Measurements from ENCODE around the gene ZDHHC17.

Gene ZDHHC17

DNA sequence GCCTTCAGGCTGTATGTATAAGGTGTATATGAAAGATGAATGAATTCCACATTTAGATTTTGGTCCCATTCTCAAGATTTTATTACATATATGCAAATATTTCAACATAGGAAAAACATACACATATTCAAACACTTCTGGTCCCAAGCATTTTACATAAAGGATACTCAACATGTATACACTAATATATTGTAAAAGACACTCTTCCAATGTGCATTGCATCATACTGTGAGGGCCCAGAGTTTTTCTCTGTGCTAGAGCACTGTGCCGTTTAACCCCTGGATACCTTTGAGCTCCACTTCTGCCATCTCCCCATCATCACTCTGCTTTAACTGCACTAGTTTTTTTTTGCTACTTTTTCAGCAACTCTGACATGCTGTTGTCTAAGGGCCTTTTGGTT, 48.1 kb downstream of the ZDHHC17 start:
- in situ Hi-C loops (cut with MboI; ENCODE audit: low sequenced_read_pairs): no loop called here

DNA sequence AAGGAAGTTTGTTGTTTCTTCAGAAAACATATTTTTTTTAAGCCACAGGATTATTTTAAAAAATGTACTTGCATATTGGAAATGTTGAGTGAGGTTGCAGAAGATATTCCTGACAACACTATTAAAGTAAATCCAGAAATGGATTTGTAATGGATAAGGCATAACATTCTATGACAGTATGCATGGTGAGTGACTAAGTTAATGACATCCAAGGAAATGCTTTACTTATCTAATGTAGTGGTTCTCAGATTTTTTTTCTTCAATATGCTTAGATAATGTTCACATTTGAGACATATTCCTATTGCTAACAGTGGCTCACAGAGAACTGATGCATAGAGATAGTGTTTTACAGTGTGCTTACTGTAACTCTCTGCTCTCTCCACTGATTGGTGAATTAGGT, 49.4 kb downstream of the ZDHHC17 start:
- in situ Hi-C loops (cut with MboI; ENCODE audit: low sequenced_read_pairs): no loop called here

DNA sequence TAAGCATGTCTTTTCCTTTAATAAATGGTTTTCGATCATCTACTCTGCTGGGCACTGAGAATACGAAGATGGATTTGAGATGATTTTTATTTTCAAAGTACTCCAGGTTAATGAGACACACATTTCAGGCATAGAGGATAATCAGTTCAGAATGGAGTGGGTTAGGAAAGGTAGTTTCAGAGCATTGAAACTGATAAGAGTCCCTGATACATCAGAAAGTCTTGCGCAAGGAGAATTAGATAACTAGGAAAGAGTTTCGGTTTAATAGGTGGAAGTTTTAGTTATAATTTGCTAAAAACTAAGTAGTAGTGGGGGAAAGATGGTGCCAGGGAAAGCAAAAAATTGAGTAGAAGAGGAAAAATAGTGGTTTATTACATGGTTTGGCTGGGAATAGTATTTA, 50.1 kb downstream of the ZDHHC17 start:
- in situ Hi-C loops (cut with MboI; ENCODE audit: low sequenced_read_pairs): no loop called here

DNA sequence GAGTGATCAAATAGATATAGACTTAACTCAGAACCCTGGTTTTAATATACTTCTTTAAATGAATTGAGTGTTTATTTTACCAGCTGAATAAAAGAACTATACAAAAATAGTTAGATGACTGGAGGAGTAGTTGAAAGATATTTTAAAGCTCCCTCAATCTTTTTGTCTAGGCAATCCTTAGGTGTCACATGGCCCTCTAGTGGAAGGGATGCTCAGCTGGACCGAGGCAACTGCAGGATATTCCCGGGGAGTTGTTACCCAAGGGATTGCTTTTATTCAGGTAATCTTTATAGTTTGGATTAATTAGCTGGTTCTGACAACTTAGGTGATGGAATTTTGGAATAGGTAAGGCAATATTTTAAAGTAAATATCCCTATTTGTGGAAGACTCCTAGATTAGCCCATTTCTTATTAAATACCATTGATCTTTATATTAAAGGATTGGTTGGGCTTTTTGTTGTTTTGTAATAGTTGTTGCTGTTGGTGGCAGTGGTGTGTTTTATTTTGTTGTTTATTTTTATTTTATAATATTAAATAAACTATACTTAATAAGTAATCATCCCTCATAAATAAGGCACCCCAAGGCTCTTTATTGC, 57.1 kb downstream of the ZDHHC17 start:
- in situ Hi-C loops (cut with MboI; ENCODE audit: low sequenced_read_pairs): no loop called here

DNA sequence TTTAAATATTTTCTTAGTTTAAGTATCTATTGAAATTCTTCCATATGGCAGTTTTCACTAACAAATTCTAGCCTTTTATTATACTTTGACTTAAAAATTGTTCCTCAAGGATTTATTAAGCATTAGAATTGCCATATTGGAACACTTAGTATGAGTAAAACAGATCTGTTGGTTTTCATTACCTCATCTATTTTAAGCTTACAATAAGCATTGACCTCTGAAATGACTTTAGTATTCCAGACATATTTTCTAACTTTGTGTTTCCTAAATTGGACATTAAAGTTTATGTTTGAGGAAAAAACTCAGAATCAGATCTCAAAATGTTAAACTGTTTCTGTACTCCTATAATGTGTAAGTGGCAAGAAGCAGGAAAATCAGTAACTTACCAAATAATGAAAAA, 66.5 kb downstream of the ZDHHC17 start:
- in situ Hi-C loops (cut with MboI; ENCODE audit: low sequenced_read_pairs): loop anchor here (25.0 kb wide), 1 partner anchor 93 kb away; no protein-coding TSS in a partner anchor

DNA sequence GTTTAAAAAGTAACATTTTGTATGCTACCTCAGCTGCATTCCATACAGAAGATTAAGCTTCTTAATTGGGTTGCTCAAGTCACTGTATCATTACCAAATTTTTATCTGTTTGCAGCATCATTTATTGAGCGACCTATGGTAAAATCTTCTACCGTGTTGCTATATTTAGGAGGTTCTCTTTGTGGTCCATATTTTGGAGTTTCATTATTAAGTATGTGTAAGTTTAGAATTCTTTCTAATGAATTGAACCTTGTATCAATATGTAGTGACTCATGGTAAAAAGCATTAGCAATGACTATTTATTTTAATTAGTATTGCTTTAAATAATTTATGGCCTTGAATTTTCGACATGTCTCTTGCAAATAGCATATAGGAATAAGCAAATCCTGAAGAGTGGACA, 72.7 kb downstream of the ZDHHC17 start:
- in situ Hi-C loops (cut with MboI; ENCODE audit: low sequenced_read_pairs): loop anchor here (25.0 kb wide), 1 partner anchor 99 kb away; no protein-coding TSS in a partner anchor

DNA sequence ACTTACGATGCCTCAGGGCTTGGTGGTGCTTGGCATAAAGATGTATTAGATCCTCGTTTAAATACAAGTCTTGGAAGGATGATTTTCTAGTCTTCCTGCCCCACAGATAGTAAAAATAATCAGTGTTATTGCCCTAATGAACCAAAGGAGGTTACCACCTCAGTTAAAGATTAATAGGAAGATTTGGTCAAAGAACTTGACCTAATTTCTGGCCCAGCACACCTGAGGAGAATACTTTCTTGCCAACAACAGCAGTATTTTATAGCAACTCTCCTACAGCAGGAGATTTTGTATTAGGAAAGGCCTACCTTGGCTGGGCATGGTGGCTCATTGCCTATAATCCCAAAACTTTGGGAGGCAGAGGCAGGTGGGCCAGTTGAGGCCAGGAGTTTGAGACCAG, 83.3 kb downstream of the ZDHHC17 start:
- in situ Hi-C loops (cut with MboI; ENCODE audit: low sequenced_read_pairs): loop anchor here (25.0 kb wide), 1 partner anchor 110 kb away; no protein-coding TSS in a partner anchor

DNA sequence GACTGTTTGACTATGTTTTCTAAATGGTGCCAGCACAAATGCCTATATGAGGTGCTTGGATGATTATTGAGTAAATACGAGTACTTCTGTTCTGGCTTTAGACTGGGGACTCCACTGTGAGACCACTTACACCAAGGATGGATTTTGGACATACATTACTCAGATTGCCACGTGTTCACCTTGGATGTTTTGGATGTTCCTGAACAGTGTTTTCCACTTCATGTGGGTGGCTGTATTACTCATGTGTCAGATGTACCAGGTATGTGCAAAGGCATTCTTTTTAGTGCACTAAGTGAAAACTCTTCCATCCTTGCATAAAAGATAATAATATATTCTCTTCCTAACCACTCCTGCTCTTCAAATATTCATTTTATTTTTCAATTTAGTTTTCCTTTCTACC, 84.2 kb downstream of the ZDHHC17 start:
- in situ Hi-C loops (cut with MboI; ENCODE audit: low sequenced_read_pairs): loop anchor here (25.0 kb wide), 1 partner anchor 111 kb away; no protein-coding TSS in a partner anchor

DNA sequence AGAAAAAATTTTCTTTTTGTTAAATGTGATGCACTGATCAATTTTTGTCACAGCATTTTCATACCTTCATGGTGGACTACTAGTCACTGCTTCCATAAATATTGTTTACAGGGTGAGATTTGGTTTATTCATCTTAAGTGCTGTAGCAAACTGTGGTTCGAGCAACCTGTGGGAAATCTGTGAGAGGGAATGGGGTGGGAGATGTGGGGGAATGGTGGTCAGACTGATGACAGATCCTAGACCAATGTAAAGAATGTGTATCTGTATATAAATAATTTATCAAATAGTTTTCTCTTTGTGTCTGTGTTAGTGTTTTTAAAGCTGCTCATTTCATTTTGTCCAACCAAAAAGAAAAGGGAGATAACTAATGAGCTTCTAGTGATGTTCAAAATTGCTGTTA, 88.2 kb downstream of the ZDHHC17 start:
- in situ Hi-C loops (cut with MboI; ENCODE audit: low sequenced_read_pairs): no loop called here

DNA sequence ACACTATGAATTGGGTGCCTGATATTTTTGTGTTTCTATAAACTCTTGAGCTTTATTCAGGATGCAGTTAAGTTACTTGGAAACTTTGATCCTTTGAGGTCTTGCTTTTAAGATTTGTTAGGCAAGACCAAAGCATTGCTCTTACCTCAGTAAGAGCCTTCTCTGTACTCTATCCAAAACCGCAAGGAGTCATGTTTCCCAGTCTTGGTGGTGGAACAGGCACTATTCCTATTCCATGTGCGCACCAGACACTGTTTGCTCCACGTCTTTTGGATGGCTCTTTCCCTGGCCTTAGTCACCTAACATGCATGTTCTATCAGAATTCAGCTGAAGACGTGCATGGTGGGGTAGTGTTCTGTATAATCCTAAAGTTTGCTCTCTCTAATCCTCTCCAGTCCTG, 91.4 kb downstream of the ZDHHC17 start:
- in situ Hi-C loops (cut with MboI; ENCODE audit: low sequenced_read_pairs): no loop called here

DNA sequence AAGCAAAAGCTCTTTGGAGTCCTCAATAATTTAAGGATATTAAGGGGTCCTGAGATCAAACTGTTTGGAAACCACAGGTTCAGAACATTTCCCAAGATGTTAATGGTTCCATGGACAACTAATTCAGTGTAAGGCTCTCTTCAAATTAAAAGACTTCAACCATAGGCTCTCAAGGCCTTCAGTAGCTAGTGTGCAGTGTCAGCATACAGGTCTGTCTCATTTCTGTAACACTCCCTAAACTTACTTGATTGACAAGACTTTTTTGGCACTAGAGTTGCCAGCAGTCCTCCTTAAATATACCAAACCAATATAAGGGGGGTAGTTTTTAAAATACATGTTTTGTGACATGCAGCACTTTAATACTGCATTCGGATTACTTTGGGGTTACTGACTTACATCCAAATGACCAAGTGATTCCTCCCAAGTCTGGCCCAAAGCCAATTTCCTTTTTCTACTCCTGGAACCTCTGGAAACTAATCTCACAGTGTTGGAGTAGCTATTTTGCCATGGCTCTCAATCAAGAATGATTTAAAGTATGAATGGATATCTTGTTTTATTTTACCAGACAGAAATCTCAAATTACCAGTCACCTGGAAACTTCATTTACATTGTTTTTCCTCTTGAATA, 92.2 kb downstream of the ZDHHC17 start:
- in situ Hi-C loops (cut with MboI; ENCODE audit: low sequenced_read_pairs): no loop called here

DNA sequence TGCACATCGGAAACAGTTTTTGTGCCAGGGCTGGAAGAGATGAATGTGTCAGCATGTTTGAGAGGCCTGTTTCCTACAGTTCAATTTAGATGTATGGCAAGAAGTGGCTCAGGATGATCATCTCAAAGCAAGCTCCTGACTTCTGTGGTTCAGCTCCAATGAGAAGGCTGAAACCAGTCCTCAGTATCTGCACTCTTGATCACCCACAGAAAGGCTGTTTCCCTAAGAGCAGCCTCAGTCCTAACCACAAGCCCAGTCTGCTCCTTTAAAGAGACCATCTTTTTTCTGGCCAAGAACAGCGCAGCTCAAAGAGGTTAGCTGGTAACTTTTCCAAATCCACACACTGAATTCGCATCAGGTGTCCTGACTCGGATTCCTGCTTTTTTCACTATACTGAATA, 95.7 kb downstream of the ZDHHC17 start:
- in situ Hi-C loops (cut with MboI; ENCODE audit: low sequenced_read_pairs): no loop called here

DNA sequence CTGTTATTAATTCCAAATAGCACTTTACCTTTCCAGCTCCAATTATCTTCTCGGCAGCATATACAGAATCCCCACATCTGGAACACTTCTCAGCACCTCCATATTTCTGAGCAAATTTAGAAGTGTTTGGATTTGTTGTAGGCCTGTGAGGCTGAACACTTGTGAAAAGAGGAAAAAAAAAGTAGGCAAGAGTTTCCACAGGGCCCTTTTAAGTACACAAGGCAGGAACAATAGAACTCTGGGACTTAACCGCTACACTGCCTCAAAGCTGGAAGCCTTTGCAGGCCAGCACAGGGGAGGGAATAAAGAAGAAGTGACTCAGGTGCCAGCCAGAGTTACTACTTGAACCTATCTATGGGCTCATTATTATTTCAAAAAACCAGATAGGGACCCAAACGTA, 96.3 kb downstream of the ZDHHC17 start:
- in situ Hi-C loops (cut with MboI; ENCODE audit: low sequenced_read_pairs): no loop called here

DNA sequence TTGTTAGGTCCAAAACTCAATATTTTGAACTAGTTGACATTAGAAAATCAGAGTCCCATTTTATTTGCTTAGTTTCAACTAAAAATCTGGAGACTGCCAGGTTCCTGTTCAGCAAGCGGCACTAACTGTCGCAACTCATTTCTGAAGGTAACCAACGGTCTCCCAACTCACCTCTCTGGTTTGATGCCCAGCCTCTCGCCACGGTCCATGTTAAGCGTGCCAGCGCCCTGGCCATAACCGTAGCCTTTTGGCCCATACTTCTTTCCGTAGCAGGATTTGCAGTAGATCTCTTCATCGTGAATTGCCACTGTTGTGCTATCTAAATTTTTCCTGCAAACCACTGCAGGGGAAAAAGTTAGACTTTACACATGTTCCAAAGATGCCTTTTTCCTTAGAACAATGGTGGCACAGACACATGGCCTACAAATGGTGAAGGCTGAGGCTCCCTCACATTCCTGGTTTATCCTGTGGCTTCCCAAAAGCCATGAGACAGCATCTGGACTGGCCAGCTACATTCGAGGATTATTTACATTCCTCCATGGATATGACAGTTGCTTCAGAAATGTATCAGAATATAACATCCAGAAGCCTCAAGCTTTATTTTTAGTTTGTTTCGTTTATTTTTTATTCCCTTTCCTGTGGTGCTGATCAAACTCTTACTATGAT, 99.2 kb downstream of the ZDHHC17 start:
- in situ Hi-C loops (cut with MboI; ENCODE audit: low sequenced_read_pairs): no loop called here

DNA sequence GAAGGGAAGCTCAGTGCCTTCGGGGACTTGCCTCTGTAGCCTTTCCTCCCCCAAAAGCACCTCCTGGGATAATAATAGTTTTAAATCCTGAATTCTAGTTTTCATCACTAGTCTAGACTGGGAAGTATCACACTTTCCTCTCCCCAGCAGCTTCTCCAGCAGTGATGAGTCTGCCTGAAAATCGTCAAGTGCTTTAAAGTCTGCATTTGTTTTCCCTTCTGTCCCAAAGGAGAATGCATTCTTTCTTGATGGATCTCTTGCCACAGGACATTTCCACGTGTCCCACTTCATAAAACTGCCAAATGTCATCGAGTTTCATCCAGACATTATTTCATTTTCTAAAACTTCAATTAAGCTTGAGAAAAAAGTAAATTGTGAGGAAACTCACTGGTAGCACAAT, 99.9 kb downstream of the ZDHHC17 start:
- in situ Hi-C loops (cut with MboI; ENCODE audit: low sequenced_read_pairs): no loop called here

DNA sequence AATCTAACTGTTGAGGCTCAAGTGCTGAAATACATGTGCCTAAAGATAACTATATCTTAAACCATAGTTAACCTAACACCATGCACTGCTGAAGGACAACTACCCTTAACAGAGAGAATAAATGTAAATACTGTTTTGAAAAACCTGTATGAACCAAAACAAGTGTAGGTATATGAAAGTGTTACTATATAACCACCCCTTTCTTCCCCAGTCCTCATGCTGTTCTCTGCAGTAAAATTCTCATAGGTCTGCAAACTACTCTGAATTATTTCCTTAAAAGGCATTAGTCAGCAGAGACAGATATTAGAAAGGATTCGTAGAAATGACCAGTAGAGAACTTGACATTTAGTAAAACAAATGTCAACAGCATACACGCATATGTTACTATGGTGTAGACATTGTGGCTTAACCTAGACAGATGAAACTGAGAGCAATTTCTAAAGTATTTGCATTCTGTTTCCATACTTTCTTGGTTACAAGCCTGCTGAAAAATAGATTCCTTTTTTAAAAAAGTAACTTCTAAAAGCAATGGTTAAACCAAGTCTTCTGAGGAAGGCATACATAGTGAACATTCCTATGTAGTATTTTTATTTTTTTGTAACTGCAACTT, 101.0 kb downstream of the ZDHHC17 start:
- in situ Hi-C loops (cut with MboI; ENCODE audit: low sequenced_read_pairs): no loop called here

DNA sequence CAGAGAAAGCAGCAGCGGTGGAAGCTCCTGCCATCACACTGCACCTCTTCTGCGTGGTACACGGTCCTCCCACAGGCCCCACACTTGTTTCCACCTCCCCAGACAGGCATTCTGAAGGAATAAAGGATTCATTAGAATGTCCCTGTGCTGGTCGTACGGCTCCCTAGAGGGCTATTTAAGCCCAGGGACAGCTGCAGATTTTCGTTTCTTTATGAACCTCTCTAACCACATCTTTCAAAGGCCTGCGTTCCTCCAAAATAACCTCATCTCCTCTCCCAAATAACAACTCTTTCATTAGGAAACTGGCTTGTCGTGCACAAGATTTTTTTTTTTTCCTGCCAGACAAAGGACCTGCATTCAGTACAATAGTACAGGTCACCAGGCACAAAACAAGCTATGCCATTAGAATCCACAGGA, 102.2 kb downstream of the ZDHHC17 start:
- in situ Hi-C loops (cut with MboI; ENCODE audit: low sequenced_read_pairs): no loop called here

DNA sequence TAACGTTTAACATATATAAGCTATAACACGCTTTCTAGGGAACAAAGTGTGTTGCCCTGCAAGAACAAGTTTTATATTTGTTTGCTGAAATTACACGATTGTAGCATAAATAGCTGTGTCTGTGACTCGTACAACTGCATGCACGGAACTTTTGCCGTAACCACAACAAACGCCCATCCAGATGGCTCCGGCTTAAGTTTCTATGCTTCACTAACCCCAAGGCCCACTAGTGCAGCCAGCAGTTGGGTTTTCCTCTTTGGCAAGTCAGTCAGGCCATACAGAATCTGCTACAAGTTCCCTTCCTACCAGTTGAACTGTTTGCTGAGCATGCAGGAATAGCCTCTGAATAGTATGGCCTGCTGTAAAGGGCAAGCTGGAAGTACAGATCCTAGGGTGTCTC, 102.8 kb downstream of the ZDHHC17 start:
- in situ Hi-C loops (cut with MboI; ENCODE audit: low sequenced_read_pairs): no loop called here

DNA sequence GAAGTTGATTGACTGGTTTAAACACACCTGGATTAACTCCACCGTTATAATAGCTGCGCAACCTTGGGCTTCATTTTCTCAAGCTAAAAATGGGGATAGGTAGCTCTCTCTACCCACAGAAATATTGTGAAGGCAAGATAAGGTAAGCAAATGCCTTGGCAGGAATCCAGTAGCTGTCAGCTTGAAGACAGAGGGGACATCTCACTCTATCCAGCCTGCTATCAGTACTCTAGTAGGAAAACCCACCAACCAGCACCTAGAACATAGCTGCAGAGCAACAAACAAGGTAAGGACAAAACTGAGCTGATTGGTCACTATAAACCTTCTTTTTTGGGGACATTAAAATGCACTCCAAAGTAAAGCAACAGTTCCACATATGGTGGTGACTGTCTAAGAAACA, 107.2 kb downstream of the ZDHHC17 start:
- in situ Hi-C loops (cut with MboI; ENCODE audit: low sequenced_read_pairs): no loop called here

DNA sequence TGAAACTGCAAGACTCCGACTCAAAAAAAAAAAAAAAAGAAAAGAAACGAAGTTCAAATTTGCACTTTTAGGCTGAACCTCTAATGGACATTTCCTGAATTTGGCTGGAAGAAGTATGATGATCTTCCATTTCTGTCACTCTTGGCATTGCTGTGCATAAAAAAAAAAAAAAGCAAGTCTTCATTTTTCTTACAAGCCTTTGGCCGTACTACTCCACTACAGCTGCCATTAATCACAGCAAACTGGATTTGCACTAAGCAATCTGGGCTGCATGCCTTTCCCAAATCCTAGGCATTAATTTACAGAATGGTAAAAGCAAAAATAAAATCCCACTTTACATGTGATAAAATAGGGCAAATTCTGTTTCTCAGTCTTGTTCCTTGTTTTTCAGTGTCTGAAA, 107.8 kb downstream of the ZDHHC17 start:
- in situ Hi-C loops (cut with MboI; ENCODE audit: low sequenced_read_pairs): no loop called here

DNA sequence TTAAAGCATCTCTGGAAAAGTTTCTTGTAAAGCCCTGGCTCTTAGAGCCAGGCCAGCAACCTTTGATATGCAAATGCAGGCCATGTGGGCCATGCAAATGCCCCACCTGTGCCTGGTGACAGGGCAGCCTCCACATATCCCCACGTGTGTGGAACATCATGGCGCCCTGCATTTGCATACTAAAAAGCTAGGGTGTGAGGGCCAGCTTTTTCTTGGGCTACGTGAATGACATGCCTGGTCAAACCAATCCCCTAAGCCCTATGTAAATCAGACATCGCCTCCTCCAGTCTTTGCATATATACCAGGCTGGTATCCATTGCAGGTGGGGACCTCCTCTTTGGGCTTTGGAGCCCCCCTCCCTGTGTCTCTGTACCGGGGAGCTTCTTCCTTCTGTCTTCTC, 108.5 kb downstream of the ZDHHC17 start:
- in situ Hi-C loops (cut with MboI; ENCODE audit: low sequenced_read_pairs): no loop called here

DNA sequence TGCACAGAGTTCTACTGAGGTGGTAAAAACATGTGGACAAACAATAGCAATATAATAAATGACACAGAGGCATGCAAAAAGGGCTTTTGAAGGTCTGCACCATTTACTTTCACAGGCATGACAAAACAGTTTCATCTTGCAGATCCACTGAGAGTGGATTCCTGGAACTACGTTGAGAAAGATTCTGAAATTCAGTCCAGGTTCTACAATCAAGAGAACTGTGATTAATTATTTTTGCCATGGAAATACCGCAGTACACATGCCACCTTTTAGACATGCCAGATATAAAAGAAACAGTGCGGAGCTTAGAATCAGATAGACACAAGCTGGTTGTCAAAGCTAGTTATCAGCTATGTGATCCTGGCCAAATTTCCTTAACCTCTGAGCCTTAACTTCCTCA, 110.1 kb downstream of the ZDHHC17 start:
- in situ Hi-C loops (cut with MboI; ENCODE audit: low sequenced_read_pairs): no loop called here
